MM.1S (cell line): ENCODE data around the gene SLC44A1.

Experiments
- DNase-seq: peaks from one replicate; pipeline ENCODE4 v3.0.0-alpha.2; 2015
- H2AFZ ChIP-seq: fragments of 300-600 bp; sonication (generic); 2 replicates; pipeline ENCODE4 v1.6.0; 2016; ENCODE audit warnings: antibody characterized with exemption, low read length
- H3F3A ChIP-seq: fragments of 300-600 bp; sonication (generic); 2 replicates; pipeline ENCODE4 v1.6.1; 2016; ENCODE audit warnings: mild to moderate bottlenecking, antibody characterized with exemption, low read length, moderate library complexity, mixed read lengths; ENCODE audit not compliant: insufficient read depth
- H3K27ac ChIP-seq: fragments of 300-600 bp; sonication (generic); 2 replicates; pipeline ENCODE4 v1.5.1; 2016; ENCODE audit warnings: mild to moderate bottlenecking, low read length
- H3K27me3 ChIP-seq: fragments of 300-600 bp; sonication (generic); replicated peaks from 2 replicates; pipeline ENCODE4 v1.6.0; 2016; ENCODE audit warnings: low read length; ENCODE audit not compliant: insufficient read depth
- H3K36me3 ChIP-seq: fragments of 300-600 bp; sonication (generic); replicated peaks from 2 replicates; pipeline ENCODE4 v1.6.1; 2016; ENCODE audit warnings: mild to moderate bottlenecking, low read length, mixed read lengths; ENCODE audit not compliant: insufficient read depth
- H3K4me1 ChIP-seq: fragments of 300-600 bp; sonication (generic); 2 replicates; pipeline ENCODE4 v1.6.1; 2016; ENCODE audit warnings: low read length, mixed read lengths
- H3K4me2 ChIP-seq: fragments of 300-600 bp; sonication (generic); 2 replicates; pipeline ENCODE4 v1.6.0; 2016; ENCODE audit warnings: low read depth, low read length
- H3K4me3 ChIP-seq: fragments of 300-600 bp; sonication (generic); 2 replicates; pipeline ENCODE4 v1.5.1; 2016; ENCODE audit warnings: low read length, mixed read lengths
- H3K79me2 ChIP-seq: fragments of 300-600 bp; sonication (generic); 2 replicates; pipeline ENCODE4 v1.6.1; 2016; ENCODE audit warnings: mixed run types, low read length, mixed read lengths
- H3K9ac ChIP-seq: fragments of 300-600 bp; sonication (generic); 2 replicates; pipeline ENCODE4 v1.6.1; 2016; ENCODE audit warnings: low read length, mixed read lengths
- H3K9me2 ChIP-seq: fragments of 300-600 bp; sonication (generic); replicated peaks from 2 replicates; pipeline ENCODE4 v1.6.1; 2016; ENCODE audit warnings: mild to moderate bottlenecking, low read length, mixed read lengths; ENCODE audit not compliant: insufficient read depth
- H3K9me3 ChIP-seq: fragments of 300-600 bp; sonication (generic); replicated peaks from 2 replicates; pipeline ENCODE4 v1.6.1; 2016; ENCODE audit warnings: mild to moderate bottlenecking, low read length, mixed read lengths; ENCODE audit not compliant: insufficient read depth
- H4K20me1 ChIP-seq: fragments of 300-600 bp; sonication (generic); 2 replicates; pipeline ENCODE4 v1.6.1; 2016; ENCODE audit warnings: mild to moderate bottlenecking, low read length, moderate library complexity, mixed read lengths; ENCODE audit not compliant: insufficient read depth
- EZH2 ChIP-seq: fragments of 300-600 bp; sonication (generic); optimal IDR thresholded peaks from 2 replicates; pipeline ENCODE3; 2017; ENCODE audit warnings: low read depth, mild to moderate bottlenecking, antibody characterized with exemption, low read length, mixed read lengths
- EZH2phosphoT487 ChIP-seq: fragments of 300-600 bp; sonication (generic); IDR thresholded peaks from 2 replicates; pipeline ENCODE4 v1.6.1; 2018; ENCODE audit warnings: antibody characterized with exemption, low read length
- TF ChIP-seq, protein P1 (sequence below): fragments of 300-600 bp; sonication (generic); IDR thresholded peaks from 2 replicates; pipeline ENCODE4 v1.5.1; 2016; ENCODE audit warnings: antibody characterized with exemption, low read length, mixed read lengths

Gene SLC44A1

DNA sequence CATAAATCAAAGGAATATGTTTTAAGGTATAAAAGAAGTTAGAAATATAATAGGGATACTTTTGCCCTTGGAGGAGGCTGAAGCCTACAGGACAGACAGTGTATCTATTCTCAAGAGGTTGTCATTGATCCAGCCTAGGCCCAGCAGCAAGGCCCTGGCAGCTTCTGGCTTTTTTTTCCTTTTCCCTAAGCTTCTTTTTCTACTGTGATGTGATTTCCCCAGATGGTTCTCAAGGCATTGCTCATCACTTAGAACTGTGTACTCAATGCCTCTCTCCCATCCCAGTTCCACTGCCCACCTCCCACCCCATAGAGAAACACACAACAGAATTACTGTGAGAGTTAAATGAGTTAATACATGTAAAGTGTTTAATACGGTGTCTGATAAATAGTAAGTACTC, 88.6 kb downstream of the SLC44A1 start:
- H3K4me2 ChIP-seq, result no peak overlapping the region
- H3K4me1 ChIP-seq, result peaks cover 43% of the 10 kb centered on the region
- no peaks in the 10 kb centered on the region for H3K9me3 ChIP-seq
- no peaks in the 10 kb centered on the region for H3K9me2 ChIP-seq
- DNase-seq, result no peak
- H3F3A ChIP-seq, result peaks cover 25% of the 10 kb centered on the region
- H3K27ac ChIP-seq, result no peak overlapping the region
- no peaks in the 10 kb centered on the region for H3K27me3 ChIP-seq
- no peak overlapping the region for H3K4me3 ChIP-seq
- H2AFZ ChIP-seq, result no peak overlapping the region
- no peaks in the 10 kb centered on the region; the same call in 1 of the 2 replicates for H3K36me3 ChIP-seq
- no peaks in the 10 kb centered on the region for H4K20me1 ChIP-seq
- H3K79me2 ChIP-seq, result peaks cover 65% of the 10 kb centered on the region
- TF ChIP-seq, protein P1, sequence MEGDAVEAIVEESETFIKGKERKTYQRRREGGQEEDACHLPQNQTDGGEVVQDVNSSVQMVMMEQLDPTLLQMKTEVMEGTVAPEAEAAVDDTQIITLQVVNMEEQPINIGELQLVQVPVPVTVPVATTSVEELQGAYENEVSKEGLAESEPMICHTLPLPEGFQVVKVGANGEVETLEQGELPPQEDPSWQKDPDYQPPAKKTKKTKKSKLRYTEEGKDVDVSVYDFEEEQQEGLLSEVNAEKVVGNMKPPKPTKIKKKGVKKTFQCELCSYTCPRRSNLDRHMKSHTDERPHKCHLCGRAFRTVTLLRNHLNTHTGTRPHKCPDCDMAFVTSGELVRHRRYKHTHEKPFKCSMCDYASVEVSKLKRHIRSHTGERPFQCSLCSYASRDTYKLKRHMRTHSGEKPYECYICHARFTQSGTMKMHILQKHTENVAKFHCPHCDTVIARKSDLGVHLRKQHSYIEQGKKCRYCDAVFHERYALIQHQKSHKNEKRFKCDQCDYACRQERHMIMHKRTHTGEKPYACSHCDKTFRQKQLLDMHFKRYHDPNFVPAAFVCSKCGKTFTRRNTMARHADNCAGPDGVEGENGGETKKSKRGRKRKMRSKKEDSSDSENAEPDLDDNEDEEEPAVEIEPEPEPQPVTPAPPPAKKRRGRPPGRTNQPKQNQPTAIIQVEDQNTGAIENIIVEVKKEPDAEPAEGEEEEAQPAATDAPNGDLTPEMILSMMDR, result no peak
- no peak overlapping the region for H3K9ac ChIP-seq

DNA sequence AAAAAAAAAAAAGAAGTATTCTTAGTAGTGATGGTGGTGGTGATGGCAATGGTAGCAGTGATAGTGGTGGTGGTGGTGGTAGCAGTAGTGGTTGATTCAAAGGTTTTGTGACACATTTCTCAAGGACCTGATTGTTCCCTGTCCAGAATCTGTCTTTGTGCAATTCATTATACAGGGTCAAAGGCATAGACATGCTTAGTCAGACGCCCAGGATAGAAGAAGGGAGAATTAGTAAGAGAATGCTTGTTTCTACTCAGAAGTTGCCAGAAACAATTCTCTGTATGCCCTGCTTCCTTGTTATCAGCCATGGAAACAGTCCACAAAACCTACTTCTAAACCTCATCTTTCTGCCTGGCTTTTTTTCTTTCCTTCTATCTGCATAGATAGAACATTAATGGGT, 89.4 kb downstream of the SLC44A1 start:
- Histone ChIP-seq H2AFZ (no peak overlapping the region), H3K27ac (no peak overlapping the region), H3K4me3 (no peak overlapping the region), H3K9me2 (no peaks in the 10 kb centered on the region), H3K4me1 (peaks cover 36% of the 10 kb centered on the region), H3K27me3 (no peaks in the 10 kb centered on the region), H3K9me3 (no peaks in the 10 kb centered on the region), H3K9ac (no peak overlapping the region), H3K79me2 (peaks cover 58% of the 10 kb centered on the region), H4K20me1 (no peaks in the 10 kb centered on the region), H3F3A (peaks cover 25% of the 10 kb centered on the region), H3K4me2 (no peak overlapping the region), H3K36me3 (no peaks in the 10 kb centered on the region; the same call in 1 of the 2 replicates)
- TF ChIP-seq EZH2, result no peak
- no peak for TF ChIP-seq EZH2phosphoT487
- TF ChIP-seq, protein P1, result no peak
- DNase-seq, result no peak

DNA sequence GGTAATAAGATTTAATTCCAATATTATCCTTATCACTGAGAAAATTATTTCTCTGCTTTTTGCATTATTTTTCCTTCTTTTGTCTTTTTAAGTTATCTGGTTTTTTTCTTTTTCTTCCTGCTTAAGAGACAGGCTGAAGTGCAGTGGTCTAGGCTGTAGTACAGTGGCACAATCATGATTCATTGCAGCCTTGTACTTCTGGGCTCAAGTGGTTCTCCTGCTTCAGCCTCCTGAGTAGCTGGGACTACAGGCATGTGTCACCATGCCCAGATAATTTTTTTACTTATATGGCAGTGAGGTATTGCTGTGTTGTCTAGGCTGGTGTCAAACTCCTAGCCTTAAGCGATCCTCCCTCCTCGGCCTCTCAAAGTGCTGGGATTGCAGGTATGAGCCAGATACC, 93.9 kb downstream of the SLC44A1 start:
- no peaks in the 10 kb centered on the region for H3K9me2 ChIP-seq
- no peak for DNase-seq
- no peaks in the 10 kb centered on the region for H4K20me1 ChIP-seq
- H3K9me3 ChIP-seq, result no peaks in the 10 kb centered on the region
- no peak overlapping the region for H3K4me2 ChIP-seq
- no peaks in the 10 kb centered on the region for H3K27me3 ChIP-seq
- H3K36me3 ChIP-seq, result no peaks in the 10 kb centered on the region; the same call in 1 of the 2 replicates
- H3K79me2 ChIP-seq, result peaks cover 34% of the 10 kb centered on the region
- H3K4me1 ChIP-seq, result peaks cover 22% of the 10 kb centered on the region; the same call in 1 of the 2 replicates
- H2AFZ ChIP-seq, result no peak overlapping the region
- no peak overlapping the region for H3K27ac ChIP-seq
- no peak overlapping the region for H3K4me3 ChIP-seq
- TF ChIP-seq, protein P1, result no peak
- no peak for TF ChIP-seq EZH2phosphoT487
- no peak for TF ChIP-seq EZH2
- peaks cover 6% of the 10 kb centered on the region; the same call in 1 of the 2 replicates for H3F3A ChIP-seq
- H3K9ac ChIP-seq, result no peak overlapping the region
